ENCODE results near the gene ADAMTS14.

GRCh38 chr10:70780370-70780760, 108.1 kb downstream of the ADAMTS14 start:
- no peak for TF ChIP-seq CTCF (IDR thresholded peaks at IDR 0.05)
- no peak for TF ChIP-seq MYBL2 (CRISPR knock-in tag; IDR thresholded peaks at IDR 0.05)
- no peak for TF ChIP-seq USF2 (CRISPR knock-in tag; IDR thresholded peaks at IDR 0.05)
- no peak for TF ChIP-seq ZBTB43 (CRISPR knock-in tag; IDR thresholded peaks at IDR 0.05)
- TF ChIP-seq NR2C2 (CRISPR knock-in tag; IDR thresholded peaks at IDR 0.05), result no peak
- no peak for TF ChIP-seq ZNF281 (CRISPR knock-in tag; IDR thresholded peaks at IDR 0.05)
- TF ChIP-seq NR1H2 (CRISPR knock-in tag; IDR thresholded peaks at IDR 0.05), result no peak
- no peak for TF ChIP-seq MAX (CRISPR knock-in tag; IDR thresholded peaks at IDR 0.05)
- no peak for TF ChIP-seq NFYB (CRISPR knock-in tag; conservative IDR thresholded peaks at IDR 0.05; ENCODE audit: low read depth)
- no peak for TF ChIP-seq MXD4 (CRISPR knock-in tag; IDR thresholded peaks at IDR 0.05; ENCODE audit: borderline replicate concordance)
- no peak for TF ChIP-seq TCF7 (CRISPR knock-in tag; IDR thresholded peaks at IDR 0.05; ENCODE audit: low read depth)

All from WTC11 (cell line).